Fibroblast of pulmonary artery (primary cell): Measurements from ENCODE around the gene DYNC2H1.
A peak's percentile ranks its signal among the peaks of the same experiment; 100 is the strongest.
"Not testable (repeated sequence)": the region's sequence is repeated elsewhere in the genome, so short reads cannot be mapped to it uniquely, and the experiment has no call there.

ENCODE experiments used
- DNase-seq: peaks from one replicate; pipeline ENCODE4 v3.0.0-alpha.2; 2010; ENCODE audit warnings: low read depth
- H3K4me3 ChIP-seq: replicated peaks from 2 replicates; pipeline ENCODE4 v1.5.1; 2011; ENCODE audit warnings: low read depth, mild to moderate bottlenecking, control low read depth, low read length, moderate library complexity
- CTCF ChIP-seq: IDR thresholded peaks from 2 replicates; pipeline ENCODE4 v1.5.1; 2011; ENCODE audit warnings: mild to moderate bottlenecking, control low read depth, low read length, inconsistent platforms; ENCODE audit errors: missing control alignments

DYNC2H1 gene

GRCh38 chr11:103358251-103358650, 249.0 kb downstream of the DYNC2H1 start:
- H3K4me3 ChIP-seq: no peak overlapping the region
- TF ChIP-seq CTCF: no peak
- DNase-seq: peak; percentile 17

DNA sequence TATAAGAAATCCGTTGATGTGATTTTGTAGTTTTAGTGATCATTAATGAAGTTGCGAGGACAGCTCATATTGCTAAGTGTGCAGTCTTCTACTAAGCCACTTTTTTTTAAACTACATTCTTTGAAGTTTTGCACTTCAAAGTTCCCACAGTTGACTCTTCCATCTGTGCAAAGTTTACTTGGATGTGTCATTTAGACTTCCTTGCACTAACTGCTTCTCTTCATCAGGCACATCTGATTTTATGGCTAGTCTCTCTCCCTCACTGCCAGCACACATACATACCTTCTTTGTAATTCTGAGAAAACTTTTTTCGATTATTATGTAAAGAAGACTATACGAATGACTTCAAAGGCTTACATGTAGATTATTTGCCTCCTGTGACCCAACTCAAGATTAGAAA, 250.0 kb downstream of the DYNC2H1 start:
- no peak for DNase-seq
- H3K4me3 ChIP-seq: no peak overlapping the region
- TF ChIP-seq CTCF: no peak

- TF ChIP-seq CTCF: no peak
- H3K4me3 ChIP-seq: no peak overlapping the region
- peak; percentile 10 for DNase-seq
Observed at GRCh38 chr11:103364687-103365086, 255.5 kb downstream of the DYNC2H1 start.

DNA sequence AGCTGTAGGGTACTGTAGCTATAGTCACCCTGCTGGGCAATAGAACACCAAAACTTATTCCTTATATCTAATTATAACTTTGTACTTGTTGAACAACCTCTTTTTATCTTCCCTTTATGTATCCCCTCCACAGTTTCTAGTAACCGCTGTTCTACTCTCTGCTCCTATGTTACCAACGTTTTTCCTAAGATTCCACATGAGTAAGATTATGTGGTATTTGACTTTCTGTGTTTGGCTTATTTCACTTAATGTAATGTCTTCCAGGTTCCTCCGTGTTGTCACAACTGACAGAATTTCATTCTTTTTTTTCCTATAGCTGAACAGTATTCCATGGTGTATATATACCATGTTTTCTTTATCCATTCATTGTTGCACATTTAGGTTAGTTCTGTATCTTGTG, 258.4 kb downstream of the DYNC2H1 start:
- H3K4me3 ChIP-seq: no peak overlapping the region
- TF ChIP-seq CTCF: no peak
- DNase-seq: no peak

GRCh38 chr11:103368145-103368544, 258.9 kb downstream of the DYNC2H1 start:
- TF ChIP-seq CTCF: no peak
- no peak overlapping the region for H3K4me3 ChIP-seq
- no peak for DNase-seq

GRCh38 chr11:103370076-103370475, 260.9 kb downstream of the DYNC2H1 start:
- no peak overlapping the region for H3K4me3 ChIP-seq
- no peak for TF ChIP-seq CTCF
- no peak for DNase-seq

DNA sequence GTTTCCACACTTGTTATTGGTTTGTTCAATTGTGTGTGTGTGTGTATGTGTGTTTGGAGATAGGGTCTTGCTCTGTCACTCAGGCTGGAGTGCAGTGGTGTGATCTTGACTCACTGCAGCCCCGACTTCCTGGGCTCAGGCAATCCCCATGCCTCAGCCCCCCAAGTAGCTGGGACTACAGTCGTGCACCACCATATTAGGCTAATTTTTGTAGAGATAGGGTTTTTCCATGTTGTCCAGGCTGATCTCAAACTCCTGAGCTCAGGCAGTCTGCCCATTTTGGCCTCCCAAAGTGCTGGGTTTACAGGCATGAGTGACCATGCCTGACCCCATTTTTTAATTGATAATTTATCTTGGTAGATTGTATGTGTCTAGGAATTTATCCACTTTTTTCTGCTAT, 263.7 kb downstream of the DYNC2H1 start:
- DNase-seq: no peak
- H3K4me3 ChIP-seq: no peak overlapping the region
- TF ChIP-seq CTCF: no peak

GRCh38 chr11:103374227-103374626, 265.0 kb downstream of the DYNC2H1 start:
- not testable (repeated sequence) for DNase-seq, H3K4me3 ChIP-seq
